ENCODE results near the gene CIDEB.

CIDEB gene

DNA sequence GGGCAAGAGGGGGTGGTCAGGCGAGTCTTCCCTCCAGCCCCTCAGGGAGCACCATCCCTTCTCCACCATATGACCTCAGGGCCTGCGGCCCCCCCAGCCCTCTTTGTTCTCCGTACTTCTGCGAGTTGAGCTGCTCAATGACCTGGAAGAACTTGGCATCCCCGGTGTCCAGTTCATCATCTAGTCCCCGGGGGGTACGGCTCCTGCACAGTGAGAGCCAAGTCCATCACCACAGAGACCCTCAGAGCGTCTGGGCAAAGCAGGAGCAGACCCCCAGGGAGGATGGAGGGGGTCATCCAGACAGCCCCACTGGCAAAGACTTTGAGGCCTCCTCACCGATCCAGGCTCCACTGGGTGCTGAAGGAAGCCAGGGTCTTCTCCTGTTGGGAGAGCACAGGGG, 18.2 kb upstream of the CIDEB start:
- Histone ChIP-seq H3K4me2 (ENCODE audit: low read depth, low read length, poor library complexity, severe bottlenecking) (no peak overlapping the region), H3K9ac (ENCODE audit: low read length) (no peak overlapping the region), H3K4me3 (ENCODE audit: insufficient read depth, low read length, poor library complexity, severe bottlenecking) (no peak overlapping the region), H3F3A (ENCODE audit: insufficient read depth) (no peaks in the 10 kb centered on the region), H3K36me3 (ENCODE audit: low read length) (no peaks in the 10 kb centered on the region), H3K9me3 (ENCODE audit: insufficient read depth, low read length) (no peaks in the 10 kb centered on the region), H3K27me3 (ENCODE audit: low read length) (no peaks in the 10 kb centered on the region), H3K79me2 (ENCODE audit: insufficient read depth, low read length) (no peaks in the 10 kb centered on the region), H2AFZ (ENCODE audit: low read depth, low read length, severe bottlenecking) (no peak overlapping the region), H4K20me1 (ENCODE audit: low read depth, low read length) (no peaks in the 10 kb centered on the region), H3K9me2 (replicated peaks; ENCODE audit: insufficient read depth, low read length) (no peaks in the 10 kb centered on the region), H3K27ac (ENCODE audit: low read depth, low read length) (no peak overlapping the region)
- no peak for TF ChIP-seq EZH2phosphoT487 (conservative IDR thresholded peaks at IDR 0.05; ENCODE audit: low read length)
- TF ChIP-seq, protein P1, sequence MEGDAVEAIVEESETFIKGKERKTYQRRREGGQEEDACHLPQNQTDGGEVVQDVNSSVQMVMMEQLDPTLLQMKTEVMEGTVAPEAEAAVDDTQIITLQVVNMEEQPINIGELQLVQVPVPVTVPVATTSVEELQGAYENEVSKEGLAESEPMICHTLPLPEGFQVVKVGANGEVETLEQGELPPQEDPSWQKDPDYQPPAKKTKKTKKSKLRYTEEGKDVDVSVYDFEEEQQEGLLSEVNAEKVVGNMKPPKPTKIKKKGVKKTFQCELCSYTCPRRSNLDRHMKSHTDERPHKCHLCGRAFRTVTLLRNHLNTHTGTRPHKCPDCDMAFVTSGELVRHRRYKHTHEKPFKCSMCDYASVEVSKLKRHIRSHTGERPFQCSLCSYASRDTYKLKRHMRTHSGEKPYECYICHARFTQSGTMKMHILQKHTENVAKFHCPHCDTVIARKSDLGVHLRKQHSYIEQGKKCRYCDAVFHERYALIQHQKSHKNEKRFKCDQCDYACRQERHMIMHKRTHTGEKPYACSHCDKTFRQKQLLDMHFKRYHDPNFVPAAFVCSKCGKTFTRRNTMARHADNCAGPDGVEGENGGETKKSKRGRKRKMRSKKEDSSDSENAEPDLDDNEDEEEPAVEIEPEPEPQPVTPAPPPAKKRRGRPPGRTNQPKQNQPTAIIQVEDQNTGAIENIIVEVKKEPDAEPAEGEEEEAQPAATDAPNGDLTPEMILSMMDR (IDR thresholded peaks at IDR 0.05; ENCODE audit: insufficient read depth, low read length, poor library complexity, severe bottlenecking) = no peak

DNA sequence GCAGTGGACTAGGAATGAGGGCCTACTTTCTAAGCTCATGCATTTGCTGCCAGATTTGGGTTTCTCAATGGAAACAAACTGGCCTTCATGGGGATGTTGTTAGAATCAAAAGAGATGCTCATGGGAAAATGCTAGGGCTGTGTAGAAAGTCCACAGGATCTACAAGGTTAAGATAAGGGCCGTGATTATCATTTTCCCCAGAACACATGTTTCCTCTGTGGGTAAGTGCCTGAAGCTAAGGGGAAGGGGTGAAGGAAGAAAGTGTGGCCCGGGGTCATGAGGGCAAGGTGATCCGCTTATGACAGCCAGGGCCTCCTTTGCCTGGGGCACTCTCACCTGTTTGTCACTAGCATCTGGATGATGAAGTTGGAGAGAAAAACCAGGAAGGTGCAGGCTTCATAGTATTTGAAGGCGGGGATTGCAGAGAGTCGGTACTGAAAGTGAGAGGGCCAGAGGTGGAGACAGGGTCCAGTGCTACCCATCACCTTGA, 17.3 kb upstream of the CIDEB start:
- H4K20me1 ChIP-seq (ENCODE audit: low read depth, low read length) = no peaks in the 10 kb centered on the region
- H3F3A ChIP-seq (ENCODE audit: insufficient read depth) = no peaks in the 10 kb centered on the region
- H3K4me3 ChIP-seq (ENCODE audit: insufficient read depth, low read length, poor library complexity, severe bottlenecking) = no peak overlapping the region
- no peak overlapping the region for H3K4me2 ChIP-seq (ENCODE audit: low read depth, low read length, poor library complexity, severe bottlenecking)
- no peak overlapping the region for H3K27ac ChIP-seq (ENCODE audit: low read depth, low read length)
- H3K9me2 ChIP-seq (replicated peaks; ENCODE audit: insufficient read depth, low read length) = no peaks in the 10 kb centered on the region
- no peak overlapping the region for H3K9ac ChIP-seq (ENCODE audit: low read length)
- H3K36me3 ChIP-seq (ENCODE audit: low read length) = no peaks in the 10 kb centered on the region
- no peak overlapping the region for H2AFZ ChIP-seq (ENCODE audit: low read depth, low read length, severe bottlenecking)
- no peak for TF ChIP-seq EZH2phosphoT487 (conservative IDR thresholded peaks at IDR 0.05; ENCODE audit: low read length)
- TF ChIP-seq, protein P1 (IDR thresholded peaks at IDR 0.05; ENCODE audit: insufficient read depth, low read length, poor library complexity, severe bottlenecking) = no peak
- no peaks in the 10 kb centered on the region for H3K79me2 ChIP-seq (ENCODE audit: insufficient read depth, low read length)
- no peaks in the 10 kb centered on the region for H3K9me3 ChIP-seq (ENCODE audit: insufficient read depth, low read length)
- H3K27me3 ChIP-seq (ENCODE audit: low read length) = no peaks in the 10 kb centered on the region

DNA sequence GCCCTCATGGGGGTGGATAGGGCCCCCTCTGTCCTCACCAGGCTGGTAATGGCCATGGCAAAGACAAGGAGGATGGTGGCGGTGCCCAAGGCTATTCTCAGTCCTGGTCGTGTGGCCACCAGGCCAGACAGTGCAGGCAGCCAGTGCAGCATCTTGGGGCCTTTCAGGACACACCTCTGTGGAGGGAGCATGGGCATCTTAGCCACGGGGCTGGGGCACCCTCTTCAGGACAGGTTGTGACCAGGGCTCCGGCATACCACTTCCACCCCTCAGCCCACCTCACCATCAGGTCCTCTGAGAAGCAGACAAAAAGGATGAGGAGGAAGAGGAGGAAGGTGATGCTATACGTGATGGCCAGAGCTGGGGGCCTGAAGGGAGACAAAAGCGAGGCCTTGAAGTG, 16.2 kb upstream of the CIDEB start:
- H3K9me2 ChIP-seq (replicated peaks; ENCODE audit: insufficient read depth, low read length) = no peaks in the 10 kb centered on the region
- no peak overlapping the region for H3K4me3 ChIP-seq (ENCODE audit: insufficient read depth, low read length, poor library complexity, severe bottlenecking)
- no peak overlapping the region for H3K27ac ChIP-seq (ENCODE audit: low read depth, low read length)
- no peaks in the 10 kb centered on the region for H3K36me3 ChIP-seq (ENCODE audit: low read length)
- no peak overlapping the region for H2AFZ ChIP-seq (ENCODE audit: low read depth, low read length, severe bottlenecking)
- no peaks in the 10 kb centered on the region for H3K9me3 ChIP-seq (ENCODE audit: insufficient read depth, low read length)
- TF ChIP-seq, protein P1 (IDR thresholded peaks at IDR 0.05; ENCODE audit: insufficient read depth, low read length, poor library complexity, severe bottlenecking) = no peak
- no peak for TF ChIP-seq EZH2phosphoT487 (conservative IDR thresholded peaks at IDR 0.05; ENCODE audit: low read length)
- no peaks in the 10 kb centered on the region for H4K20me1 ChIP-seq (ENCODE audit: low read depth, low read length)
- no peak overlapping the region for H3K9ac ChIP-seq (ENCODE audit: low read length)
- no peak overlapping the region for H3K4me2 ChIP-seq (ENCODE audit: low read depth, low read length, poor library complexity, severe bottlenecking)
- H3F3A ChIP-seq (ENCODE audit: insufficient read depth) = no peaks in the 10 kb centered on the region
- no peaks in the 10 kb centered on the region for H3K27me3 ChIP-seq (ENCODE audit: low read length)
- no peaks in the 10 kb centered on the region for H3K79me2 ChIP-seq (ENCODE audit: insufficient read depth, low read length)
